Measurements from ENCODE around the gene POPDC2. TPM values are rescaled to one million over a fixed set of nuclear protein-coding genes. Genes with fewer than 3 reads are reported as not detected.

POPDC2 gene
- total and polyA plus RNA-seq, 2 experiments from 2014 or later = 0.74 TPM; not detected in 1

GRCh38 chr3:119664850-119665379, 4.5 kb upstream of the POPDC2 start:
- Histone ChIP-seq H2AFZ (peak overlapping the region; percentile 23), H3F3A (ENCODE audit: insufficient read depth) (peaks cover 33% of the 10 kb centered on the region), H3K27me3 (replicated peaks; ENCODE audit: insufficient read depth) (no peaks in the 10 kb centered on the region), H3K9me3 (ENCODE audit: low read depth) (no peaks in the 10 kb centered on the region), H4K20me1 (ENCODE audit: insufficient read depth) (no peaks in the 10 kb centered on the region), H3K9ac (peak overlapping the region; percentile 39), H3K27ac (peak overlapping the region; percentile 74), H3K9me2 (ENCODE audit: insufficient read depth) (no peaks in the 10 kb centered on the region), H3K36me3 (ENCODE audit: low read depth) (peaks cover 9% of the 10 kb centered on the region; the same call in 1 of the 2 replicates), H3K4me1 (ENCODE audit: insufficient read depth) (peaks cover 36% of the 10 kb centered on the region), H3K4me2 (ENCODE audit: unreplicated experiment) (no peak overlapping the region), H3K79me2 (ENCODE audit: insufficient read depth) (no peaks in the 10 kb centered on the region), H3K4me3 (no peak overlapping the region)
- 80 to 87% methylated on average over 4 of the region's 4 CpGs for WGBS, 2 experiments (ENCODE audit: low coverage in 1 of 2, low lambda C conversion rate in 2 of 2, missing lambda C conversion rate in 2 of 2)
- in situ Hi-C loops (cut with MboI) = no loop called here
- TF ChIP-seq EZH2 (IDR thresholded peaks at IDR 0.05; ENCODE audit: insufficient read depth, poor library complexity, severe bottlenecking) (no peak), EZH2phosphoT487 (IDR thresholded peaks at IDR 0.05; ENCODE audit: insufficient read depth, low read depth) (no peak)
- no peak for DNase-seq

- peak overlapping the region; percentile 48 for H3K4me2 ChIP-seq (ENCODE audit: unreplicated experiment)
- peak overlapping the region; percentile 74 for H3K27ac ChIP-seq
- peak overlapping the region; percentile 39 for H3K9ac ChIP-seq
- no peaks in the 10 kb centered on the region for H3K79me2 ChIP-seq (ENCODE audit: insufficient read depth)
- H4K20me1 ChIP-seq (ENCODE audit: insufficient read depth) = no peaks in the 10 kb centered on the region
- peaks cover 32% of the 10 kb centered on the region for H3K4me1 ChIP-seq (ENCODE audit: insufficient read depth)
- in situ Hi-C loops (cut with MboI) = no loop called here
- H3K4me3 ChIP-seq = 0 out of 2 replicates have a peak overlapping the region, but pooled peaks have one; percentile 7
- TF ChIP-seq EZH2 (IDR thresholded peaks at IDR 0.05; ENCODE audit: insufficient read depth, poor library complexity, severe bottlenecking) = no peak
- peak overlapping the region; percentile 23 for H2AFZ ChIP-seq
- DNase-seq = peak; percentile 48
- no peaks in the 10 kb centered on the region for H3K27me3 ChIP-seq (replicated peaks; ENCODE audit: insufficient read depth)
- no peaks in the 10 kb centered on the region for H3K9me3 ChIP-seq (ENCODE audit: low read depth)
- H3K9me2 ChIP-seq (ENCODE audit: insufficient read depth) = no peaks in the 10 kb centered on the region
- peaks cover 33% of the 10 kb centered on the region for H3F3A ChIP-seq (ENCODE audit: insufficient read depth)
- peaks cover 6% of the 10 kb centered on the region; the same call in 1 of the 2 replicates for H3K36me3 ChIP-seq (ENCODE audit: low read depth)
- 60 to 71% methylated on average over 4 of the region's 4 CpGs for WGBS, 2 experiments (ENCODE audit: low coverage in 1 of 2, low lambda C conversion rate in 2 of 2, missing lambda C conversion rate in 2 of 2)
Measured at GRCh38 chr3:119664370-119664769, 4.0 kb upstream of the POPDC2 start.

DNA sequence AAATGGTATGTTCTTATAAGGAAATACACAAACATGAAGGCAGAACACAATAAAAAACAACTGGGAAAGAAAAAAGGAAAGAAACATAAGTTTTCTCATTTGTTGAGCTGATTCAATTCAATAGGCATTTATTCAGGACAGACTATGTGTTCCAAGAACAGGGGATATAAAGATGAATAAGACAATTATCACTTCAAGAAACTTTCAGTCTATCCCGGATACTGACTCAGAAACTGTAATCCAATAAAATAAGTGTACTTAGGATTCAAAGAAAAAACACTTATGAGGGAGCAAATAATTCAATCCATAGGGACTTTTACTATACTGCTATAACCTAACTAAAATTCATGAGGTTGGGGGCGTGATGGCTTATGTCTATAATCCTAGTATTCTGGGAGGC, 3.5 kb upstream of the POPDC2 start:
- H3K9ac ChIP-seq = peak overlapping the region; percentile 39
- H4K20me1 ChIP-seq (ENCODE audit: insufficient read depth) = no peaks in the 10 kb centered on the region
- peak overlapping the region; percentile 23 for H2AFZ ChIP-seq
- 0 out of 2 replicates have a peak overlapping the region, but pooled peaks have one; percentile 7 for H3K4me3 ChIP-seq
- 32 to 35% methylated on average over 2 of the region's 2 CpGs for WGBS, 2 experiments (ENCODE audit: low coverage in 1 of 2, low lambda C conversion rate in 2 of 2, missing lambda C conversion rate in 2 of 2)
- H3K9me2 ChIP-seq (ENCODE audit: insufficient read depth) = no peaks in the 10 kb centered on the region
- H3K36me3 ChIP-seq (ENCODE audit: low read depth) = 0 out of 2 replicates have a peak, but pooled peaks cover 4% of the 10 kb centered on the region
- no peaks in the 10 kb centered on the region for H3K9me3 ChIP-seq (ENCODE audit: low read depth)
- in situ Hi-C loops (cut with MboI) = no loop called here
- no peaks in the 10 kb centered on the region for H3K79me2 ChIP-seq (ENCODE audit: insufficient read depth)
- no peaks in the 10 kb centered on the region for H3K27me3 ChIP-seq (replicated peaks; ENCODE audit: insufficient read depth)
- peak overlapping the region; percentile 74 for H3K27ac ChIP-seq
- no peak for TF ChIP-seq EZH2 (IDR thresholded peaks at IDR 0.05; ENCODE audit: insufficient read depth, poor library complexity, severe bottlenecking)
- TF ChIP-seq EZH2phosphoT487 (IDR thresholded peaks at IDR 0.05; ENCODE audit: insufficient read depth, low read depth) = no peak
- H3F3A ChIP-seq (ENCODE audit: insufficient read depth) = peaks cover 33% of the 10 kb centered on the region
- peak; percentile 73 for DNase-seq
- peak overlapping the region; percentile 48 for H3K4me2 ChIP-seq (ENCODE audit: unreplicated experiment)
- peaks cover 32% of the 10 kb centered on the region for H3K4me1 ChIP-seq (ENCODE audit: insufficient read depth)

DNA sequence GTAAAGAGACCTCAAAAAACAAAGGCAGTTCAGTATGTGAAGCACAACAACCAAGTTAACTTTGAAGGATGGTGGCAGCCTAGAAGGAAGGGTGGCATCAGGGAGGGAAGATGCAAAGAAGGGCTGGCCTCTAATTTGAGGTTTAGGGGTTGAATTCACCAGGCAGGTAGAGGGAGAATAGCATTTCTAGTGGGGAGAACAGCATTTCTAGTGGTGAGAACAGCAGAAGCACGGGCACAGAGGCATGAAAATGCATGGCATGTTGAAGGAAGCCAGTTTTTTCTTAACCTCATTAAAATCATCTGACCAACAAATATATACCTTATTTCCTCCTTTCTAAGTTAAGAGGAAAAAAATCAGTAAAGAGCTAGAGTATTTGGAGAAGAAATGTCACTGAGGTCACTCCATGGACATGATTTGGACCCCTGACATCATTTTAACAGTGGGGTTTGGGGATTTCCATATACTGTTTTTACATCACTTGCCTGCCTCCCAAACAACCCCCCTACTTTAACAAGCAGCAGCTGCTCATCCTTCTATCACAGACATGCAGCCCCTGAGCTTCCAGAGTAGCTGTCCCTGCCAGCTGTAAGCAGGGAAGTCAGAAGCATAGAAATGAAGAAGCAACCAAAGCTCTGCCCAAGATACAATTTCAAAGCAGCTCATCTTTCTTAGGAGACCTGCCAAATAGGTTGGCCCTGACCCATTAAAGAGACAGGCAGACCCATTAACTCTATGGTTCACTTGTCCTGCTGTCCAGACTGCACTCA, 2.4 kb upstream of the POPDC2 start:
- Histone ChIP-seq H3F3A (ENCODE audit: insufficient read depth) (peaks cover 33% of the 10 kb centered on the region), H3K9ac (no peak overlapping the region), H3K36me3 (ENCODE audit: low read depth) (no peaks in the 10 kb centered on the region), H3K79me2 (ENCODE audit: insufficient read depth) (no peaks in the 10 kb centered on the region), H3K4me3 (no peak overlapping the region), H3K27ac (peak overlapping the region; percentile 74), H3K9me3 (ENCODE audit: low read depth) (no peaks in the 10 kb centered on the region), H3K9me2 (ENCODE audit: insufficient read depth) (no peaks in the 10 kb centered on the region), H2AFZ (peak overlapping the region; percentile 18; the same call in 1 of the 2 replicates), H3K27me3 (replicated peaks; ENCODE audit: insufficient read depth) (no peaks in the 10 kb centered on the region), H3K4me1 (ENCODE audit: insufficient read depth) (peaks cover 32% of the 10 kb centered on the region), H4K20me1 (ENCODE audit: insufficient read depth) (no peaks in the 10 kb centered on the region), H3K4me2 (ENCODE audit: unreplicated experiment) (peak overlapping the region; percentile 35)
- 6 to 9% methylated on average over 1 of the region's 1 CpG for WGBS, 2 experiments (ENCODE audit: low coverage in 1 of 2, low lambda C conversion rate in 2 of 2, missing lambda C conversion rate in 2 of 2)
- no peak for TF ChIP-seq EZH2 (IDR thresholded peaks at IDR 0.05; ENCODE audit: insufficient read depth, poor library complexity, severe bottlenecking)
- DNase-seq = peak; percentile 60
- in situ Hi-C loops (cut with MboI) = no loop called here

All from GM23248 (cell line).